Measurements from ENCODE around the gene HACD2.
A peak's percentile ranks its signal among the peaks of the same experiment; 100 is the strongest.

HACD2 gene

DNA sequence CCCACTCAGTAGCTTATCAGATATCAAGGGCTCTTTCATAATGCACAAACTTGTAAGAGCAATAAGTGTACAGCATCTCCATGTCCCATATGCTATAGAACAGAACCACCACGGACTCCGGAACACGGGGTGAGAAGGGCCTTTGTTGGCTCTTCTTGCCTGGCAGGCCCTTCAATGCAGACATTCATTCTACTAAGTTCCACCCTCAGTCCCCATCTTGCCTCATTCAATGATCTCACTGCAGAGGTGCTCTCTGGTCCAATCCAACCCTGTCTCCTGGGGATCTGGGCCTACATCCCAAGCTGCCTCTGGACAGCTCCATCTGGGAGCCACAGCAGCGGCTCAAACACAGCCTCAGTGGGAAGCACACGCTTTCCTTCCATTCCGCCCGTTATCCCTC, 16.8 kb downstream of the HACD2 start:
- H3K27ac ChIP-seq, result no peak overlapping the region
- TF ChIP-seq CTCF (conservative IDR thresholded peaks at IDR 0.05), result no peak

DNA sequence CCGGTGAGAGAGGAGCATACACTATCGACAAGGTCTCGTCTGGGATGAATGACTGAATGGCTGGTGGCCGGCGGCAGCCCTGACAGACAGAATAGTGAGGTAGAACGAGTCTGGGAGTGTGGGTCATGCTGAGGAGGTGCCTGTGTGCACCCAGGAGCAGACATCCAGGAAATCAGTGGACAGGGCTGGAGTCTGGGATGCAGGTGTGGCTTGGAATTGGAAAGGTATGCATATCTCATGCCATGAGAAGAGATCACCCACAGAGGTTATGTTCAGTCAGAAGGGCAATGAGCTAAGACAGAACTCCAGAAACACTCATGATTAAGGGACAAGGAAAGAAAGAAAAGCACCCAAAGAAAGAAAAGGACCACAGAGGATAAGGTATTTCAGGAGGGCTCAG, 20.8 kb downstream of the HACD2 start:
- TF ChIP-seq CTCF (conservative IDR thresholded peaks at IDR 0.05), result no peak
- no peak overlapping the region for H3K27ac ChIP-seq

DNA sequence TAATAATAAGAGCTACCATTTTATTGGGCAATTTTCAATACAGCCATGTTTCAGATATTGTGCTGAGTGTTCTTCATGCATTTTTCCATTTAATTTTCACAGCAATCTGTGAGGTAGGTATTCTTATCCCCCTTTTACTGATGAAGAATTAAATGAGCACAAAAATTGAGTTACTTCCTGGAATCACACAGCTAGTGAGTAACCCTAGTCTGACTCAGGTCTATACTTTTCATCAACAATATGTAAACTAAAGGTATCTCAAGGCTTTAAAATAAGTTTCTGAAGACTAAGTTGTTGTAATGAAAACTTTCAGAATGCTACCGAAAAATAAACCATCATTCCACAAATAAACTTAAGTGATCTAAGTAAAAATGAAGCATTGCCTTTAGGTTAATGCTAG, 22.3 kb downstream of the HACD2 start:
- H3K27ac ChIP-seq, result no peak overlapping the region
- TF ChIP-seq CTCF (conservative IDR thresholded peaks at IDR 0.05), result no peak

DNA sequence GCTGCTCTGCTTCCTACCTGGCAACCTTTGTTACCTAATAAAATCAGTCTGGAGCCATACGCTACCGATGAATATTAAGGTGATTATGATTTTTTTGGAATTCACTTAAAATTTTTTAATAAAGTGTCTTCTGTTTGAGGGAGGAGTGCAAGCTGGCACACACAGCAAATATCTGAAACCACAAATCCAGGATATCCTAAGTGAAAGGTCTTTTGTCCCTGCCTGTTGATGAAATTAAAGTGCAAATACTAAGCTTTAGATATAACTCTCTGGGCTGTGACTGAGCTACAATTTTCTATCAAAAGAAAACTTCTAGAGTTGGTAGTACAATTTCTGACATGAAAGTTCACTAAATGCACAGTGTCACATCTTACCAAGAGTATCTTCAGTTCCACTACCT, 23.7 kb downstream of the HACD2 start:
- no peak overlapping the region for H3K27ac ChIP-seq
- TF ChIP-seq CTCF (conservative IDR thresholded peaks at IDR 0.05), result no peak

GRCh38 chr3:123559040-123559861, 25.6 kb downstream of the HACD2 start:
- peak; percentile 88 for TF ChIP-seq CTCF (conservative IDR thresholded peaks at IDR 0.05)
- H3K27ac ChIP-seq, result peak overlapping the region; percentile 17; the same call in 1 of the 2 replicates

DNA sequence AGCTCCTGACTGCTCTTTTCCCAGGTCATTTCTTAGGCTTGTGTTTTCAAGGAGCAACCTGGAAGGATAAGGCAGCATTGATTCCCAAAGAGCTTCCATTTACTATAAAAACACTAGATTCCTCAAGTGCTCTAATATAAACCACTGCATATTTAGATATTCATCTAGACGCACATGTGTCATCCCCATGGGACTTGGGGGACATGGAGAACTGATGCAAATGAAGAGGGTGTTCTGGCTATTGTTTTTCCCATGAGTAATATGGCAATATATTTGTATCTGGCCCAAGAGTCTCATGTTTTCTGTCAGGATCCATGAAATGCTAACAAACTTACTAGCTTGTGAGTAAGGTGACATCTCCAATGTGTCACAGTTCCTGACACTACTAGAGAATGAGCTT, 31.3 kb downstream of the HACD2 start:
- no peak for TF ChIP-seq CTCF (conservative IDR thresholded peaks at IDR 0.05)
- H3K27ac ChIP-seq, result no peak overlapping the region

DNA sequence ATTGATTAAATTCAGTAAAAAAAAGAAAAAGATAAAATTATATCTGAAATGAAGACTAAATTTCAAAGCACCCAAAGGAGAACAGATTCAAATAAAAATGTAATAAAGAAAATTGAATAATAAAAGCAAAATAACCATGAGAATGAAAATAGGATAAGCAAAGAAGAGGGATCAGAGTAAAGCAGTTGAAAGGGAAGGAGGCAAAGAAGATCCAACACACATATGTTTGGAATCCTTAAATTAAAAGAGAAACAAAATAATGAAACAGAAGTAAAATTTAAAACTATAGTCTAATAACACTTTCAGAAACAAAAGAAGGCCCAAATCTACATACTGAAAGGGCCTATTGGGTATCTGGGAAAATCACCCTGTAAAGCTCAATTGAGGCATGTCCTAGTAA, 32.1 kb downstream of the HACD2 start:
- no peak overlapping the region for H3K27ac ChIP-seq
- TF ChIP-seq CTCF (conservative IDR thresholded peaks at IDR 0.05), result no peak
